ENCODE results near the gene BACE1-AS.

Gene BACE1-AS

DNA sequence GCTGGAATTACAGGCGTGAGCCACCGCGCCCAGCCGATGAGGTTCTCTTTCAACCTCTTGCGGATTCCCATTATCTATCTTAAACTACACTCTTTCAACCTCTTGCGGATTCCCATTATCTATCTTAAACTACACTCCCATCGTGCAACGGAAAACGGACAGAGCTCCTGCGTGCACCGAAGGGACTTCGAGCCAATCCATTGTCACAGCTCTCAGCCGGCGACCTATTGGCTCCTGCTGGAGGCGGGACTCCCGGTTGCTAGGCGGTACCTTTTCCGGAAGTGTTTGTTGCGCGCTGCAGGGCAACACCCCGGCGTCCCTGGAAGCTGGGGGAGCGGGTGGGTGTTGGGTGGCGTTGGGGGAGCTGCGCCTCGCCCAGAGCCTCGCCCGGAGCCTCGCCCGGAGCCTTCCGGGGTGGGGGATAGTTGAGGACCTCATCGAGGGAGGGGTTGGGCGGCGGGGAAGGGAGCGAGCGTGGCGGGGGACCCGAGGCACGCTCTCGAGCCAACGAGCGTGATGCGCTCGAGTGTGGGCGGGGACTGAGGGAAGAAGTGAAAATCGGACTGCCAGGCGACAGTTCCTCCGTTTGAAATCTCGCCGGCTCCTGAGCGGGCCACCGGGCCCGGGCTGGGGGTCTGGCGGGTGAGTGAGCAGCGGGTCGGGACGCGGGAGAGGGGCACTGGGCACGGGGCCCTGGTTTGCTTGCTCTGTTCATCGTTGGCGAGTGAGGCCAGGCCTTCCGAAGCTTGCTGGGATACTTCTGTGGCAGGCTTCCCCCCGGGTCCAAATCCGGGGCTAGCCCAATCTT is 36.6 kb downstream of the BACE1-AS start, which contains the start of gene CEP164:
Gene CEP164 (plus strand): TSS at position 288 of the 808 bp plus-strand sequence. CDS start 10,733 bp downstream, outside the sequence.
- peak; percentile 98 for DNase-seq

DNA sequence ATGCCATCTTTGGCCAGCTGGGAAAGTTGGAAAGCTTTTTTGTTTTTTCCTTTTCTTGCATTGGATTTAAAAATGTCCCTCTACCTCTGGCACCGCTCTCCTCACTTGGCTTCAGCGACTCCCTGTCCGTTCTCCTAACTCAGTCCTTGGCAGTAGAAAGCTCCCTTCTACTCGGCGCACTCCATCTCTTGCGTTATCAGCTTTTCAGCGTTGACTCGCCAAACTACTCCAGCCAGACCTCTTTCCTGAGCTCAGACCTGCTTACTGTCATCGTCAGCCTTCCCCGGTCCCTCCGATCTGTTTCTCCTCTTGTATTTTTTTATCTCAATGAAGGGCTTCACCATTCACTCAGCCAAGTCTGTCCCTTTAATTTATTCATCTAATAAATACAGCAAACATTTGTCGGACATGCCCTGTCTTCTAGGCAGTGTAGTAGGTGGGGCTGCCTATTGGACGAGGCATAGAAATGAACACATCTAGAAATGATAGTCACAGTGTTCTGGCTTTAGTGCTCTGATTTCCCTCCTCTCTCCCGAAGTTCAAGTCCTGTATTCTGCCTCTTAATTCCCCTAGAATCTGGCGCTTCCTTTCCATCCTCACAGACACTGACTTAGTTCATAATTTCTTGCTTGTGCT is 37.3 kb downstream of the BACE1-AS start:
- no peak for DNase-seq

DNA sequence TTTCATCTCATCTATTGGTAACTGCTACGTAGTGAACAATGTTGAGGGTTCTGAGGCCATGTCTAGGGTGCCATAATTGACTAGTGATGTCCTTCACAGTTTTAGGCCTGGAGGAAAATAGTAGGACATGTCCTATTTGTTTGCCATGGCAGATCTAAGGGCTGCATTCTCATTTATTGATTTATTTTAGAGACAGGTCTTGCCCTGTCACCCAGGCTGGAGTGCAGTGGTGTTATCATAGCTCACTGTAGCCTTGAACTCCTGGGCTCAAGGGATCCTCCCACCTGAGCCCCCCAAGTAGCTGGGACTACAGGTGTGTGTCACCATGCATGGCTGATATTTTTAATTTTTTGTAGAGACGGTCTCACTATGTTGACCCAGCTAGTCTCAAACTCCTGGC is 41.7 kb downstream of the BACE1-AS start:
- DNase-seq: no peak

DNA sequence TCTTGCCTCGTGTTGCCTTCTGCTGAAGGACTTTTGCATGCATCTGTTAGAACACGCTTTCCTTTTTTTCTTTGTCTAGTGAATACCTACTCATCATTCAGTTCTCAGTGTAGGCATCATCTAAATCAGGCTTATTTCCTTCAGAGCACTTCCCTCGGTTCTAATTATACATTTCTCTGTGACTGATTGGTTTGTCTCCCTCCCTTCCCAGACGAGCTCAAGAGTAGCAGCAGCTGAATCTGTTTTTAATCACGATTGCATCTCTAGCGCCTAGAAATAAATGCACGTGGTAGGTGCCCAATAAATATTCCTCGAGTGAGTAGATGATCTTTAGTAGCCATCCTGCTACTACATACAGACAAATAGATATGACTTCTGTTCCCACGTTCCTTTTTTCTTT is 42.8 kb downstream of the BACE1-AS start:
- no peak for DNase-seq

DNA sequence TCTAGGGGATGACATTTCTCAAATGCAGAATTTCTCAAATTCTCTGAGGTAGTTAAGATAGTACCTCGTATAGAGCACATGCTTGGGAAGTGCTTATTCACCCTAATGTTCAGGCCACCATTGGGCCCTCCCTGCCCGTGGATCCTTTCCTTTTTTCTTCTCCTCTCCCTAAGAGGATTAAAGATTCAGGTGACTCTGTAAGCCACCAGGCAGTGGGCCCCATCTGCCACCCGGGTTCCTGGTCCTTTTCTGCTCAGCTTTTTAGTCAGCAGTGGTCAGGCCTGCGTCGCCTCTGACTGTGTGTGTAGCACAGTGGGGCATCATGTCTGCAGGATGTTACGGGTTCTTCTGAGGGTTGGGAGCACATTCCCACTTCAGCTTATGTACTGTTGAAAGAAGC is 43.8 kb downstream of the BACE1-AS start:
- DNase-seq: no peak

DNA sequence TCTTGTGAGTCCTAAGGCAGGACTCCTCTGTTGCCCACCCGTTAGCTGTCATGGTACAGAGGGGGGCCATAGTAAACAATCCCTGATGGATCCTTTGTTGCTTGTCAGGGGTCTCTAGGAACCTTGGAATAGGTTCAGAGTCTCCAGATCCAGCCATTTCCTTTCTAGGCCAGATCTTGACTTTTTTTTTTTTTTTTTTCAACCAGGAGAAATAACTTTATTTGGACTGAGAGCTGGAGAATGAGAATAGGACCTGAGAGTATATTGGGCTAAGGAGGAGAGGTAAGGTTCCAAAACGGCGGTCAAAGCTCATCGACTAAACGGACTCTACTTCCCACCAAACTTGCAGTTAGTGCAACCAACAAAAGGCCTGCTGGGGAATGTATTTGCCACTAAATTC is 44.3 kb downstream of the BACE1-AS start:
- DNase-seq: no peak

DNA sequence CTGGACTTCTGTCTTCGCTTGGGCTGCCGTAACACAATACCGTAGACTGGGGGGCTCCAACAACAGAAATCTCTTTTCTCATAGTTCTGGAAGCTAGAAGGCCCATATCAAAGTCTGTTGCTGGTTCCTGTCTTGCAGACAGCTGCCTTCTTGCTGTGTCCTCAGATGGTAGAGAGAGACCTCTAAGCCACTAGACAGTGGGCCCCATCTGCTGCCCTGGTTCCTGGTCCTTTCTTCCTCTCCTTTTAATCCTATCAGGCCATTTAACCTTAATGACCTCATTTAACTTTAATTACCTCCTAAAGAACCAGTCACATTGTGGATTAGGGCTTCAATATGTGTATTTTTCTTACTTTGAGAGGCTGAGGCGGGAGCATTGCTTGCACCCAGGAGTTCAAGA is 45.9 kb downstream of the BACE1-AS start:
- DNase-seq: no peak
